NCI-H187 treated with DMSO at 0.1 percent for 48 hours (cell line): ENCODE measurements around the gene CUBN.

Experiments used
- DNase-seq: peaks from one replicate; lab custom pipeline; 2025; lab: John Stamatoyannopoulos, UW

The CUBN gene

DNA sequence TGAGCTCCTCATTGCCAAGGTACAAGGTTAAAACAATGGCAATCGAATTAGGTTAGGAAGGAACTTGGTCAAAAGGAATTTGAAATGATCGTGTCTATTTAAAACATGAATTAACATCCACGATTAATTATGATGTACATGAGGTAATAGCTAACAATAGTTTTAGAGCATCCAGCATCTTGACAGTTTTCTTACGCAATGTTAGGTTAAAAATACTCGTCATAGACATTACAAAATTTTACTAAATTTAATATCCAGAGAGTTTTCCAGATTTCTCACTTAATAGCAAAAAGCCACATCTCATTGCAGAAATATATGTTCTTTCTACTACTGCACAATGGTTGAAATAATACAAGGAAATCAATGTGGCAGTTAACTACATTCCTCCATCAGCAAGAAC, 22.6 kb downstream of the CUBN start:
- no peak for DNase-seq

DNA sequence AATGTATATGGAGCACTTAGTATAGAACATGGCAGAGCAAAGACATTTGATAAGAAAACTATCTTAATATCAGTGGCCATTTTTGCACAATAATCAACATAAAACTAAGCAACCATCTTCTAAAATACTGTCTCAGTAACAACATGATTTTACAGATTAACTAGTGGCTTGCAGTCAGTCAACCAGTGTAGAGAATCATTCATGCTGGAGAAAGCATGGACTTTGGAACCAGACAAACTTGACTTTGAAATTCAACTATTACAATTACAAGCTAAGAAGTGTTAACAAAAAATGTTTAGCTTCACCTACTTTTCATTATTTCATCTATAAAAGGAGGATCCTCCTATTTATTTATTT, 27.7 kb downstream of the CUBN start:
- no peak for DNase-seq

DNA sequence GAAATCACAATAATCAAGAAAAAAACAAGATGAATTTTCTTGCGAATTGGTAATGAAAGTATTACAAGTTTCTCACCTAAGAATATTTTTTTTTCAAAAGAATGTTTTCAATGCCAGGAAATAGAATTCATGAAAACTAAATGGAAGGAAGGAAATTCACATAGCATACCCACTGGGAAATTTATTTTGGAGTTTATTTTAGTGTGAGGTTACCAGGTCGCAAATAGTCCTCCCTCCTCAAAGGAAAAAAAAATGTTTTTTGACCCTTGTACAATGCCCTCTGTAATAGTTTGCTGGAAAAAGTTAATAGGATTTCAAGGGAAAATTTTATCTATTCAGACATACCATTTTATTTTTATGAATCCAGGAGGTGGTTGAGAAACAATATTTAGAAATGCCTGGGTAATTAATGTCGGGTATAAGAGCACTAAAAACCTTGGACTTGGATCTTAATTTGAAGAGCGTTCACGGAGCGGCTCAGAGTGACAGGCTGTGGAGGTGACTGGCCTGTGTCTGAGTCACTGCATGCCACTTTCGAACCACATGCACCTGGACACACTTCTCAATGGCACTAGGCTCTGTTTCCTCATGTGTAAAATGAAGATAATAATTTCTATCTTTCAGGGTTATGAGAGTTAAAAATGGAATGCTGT, 28.2 kb downstream of the CUBN start:
- DNase-seq, result no peak

DNA sequence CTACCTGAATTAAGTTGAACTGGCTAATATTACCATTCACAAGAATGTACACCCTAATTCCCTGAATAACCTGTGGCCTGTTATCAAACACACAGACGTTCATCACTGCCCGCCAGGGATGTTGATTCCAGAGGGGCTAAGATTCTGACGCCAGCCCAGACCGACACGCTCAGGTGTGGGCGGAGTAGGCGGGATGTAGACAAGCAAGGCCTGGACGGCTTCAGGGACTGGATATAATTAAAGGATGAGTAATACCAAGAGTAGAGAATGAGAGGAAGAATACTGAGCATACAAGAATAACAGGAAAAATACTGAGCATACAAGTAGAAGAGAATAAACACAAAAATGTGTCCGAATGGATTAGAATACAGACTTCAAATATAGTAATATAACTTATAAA, 29.0 kb downstream of the CUBN start:
- no peak for DNase-seq

DNA sequence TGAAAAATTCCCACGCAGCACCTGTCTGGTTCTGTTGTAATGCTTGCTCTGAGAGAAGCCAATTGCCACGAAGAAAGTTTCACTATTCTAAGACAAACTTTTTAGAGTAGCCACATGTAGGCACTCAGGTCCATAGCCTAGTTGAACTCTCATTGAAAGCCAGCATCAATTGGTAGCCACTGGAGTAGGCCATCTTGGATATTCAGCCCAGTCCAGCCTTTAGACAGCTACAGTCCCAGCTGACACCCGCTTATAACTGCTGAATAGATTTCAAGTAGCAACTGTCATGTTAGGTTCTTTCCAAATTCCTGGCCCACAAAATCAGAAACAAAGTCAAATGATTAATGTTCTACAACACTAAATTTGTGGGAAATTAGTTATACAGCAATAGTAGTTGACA, 31.6 kb downstream of the CUBN start:
- no peak for DNase-seq

DNA sequence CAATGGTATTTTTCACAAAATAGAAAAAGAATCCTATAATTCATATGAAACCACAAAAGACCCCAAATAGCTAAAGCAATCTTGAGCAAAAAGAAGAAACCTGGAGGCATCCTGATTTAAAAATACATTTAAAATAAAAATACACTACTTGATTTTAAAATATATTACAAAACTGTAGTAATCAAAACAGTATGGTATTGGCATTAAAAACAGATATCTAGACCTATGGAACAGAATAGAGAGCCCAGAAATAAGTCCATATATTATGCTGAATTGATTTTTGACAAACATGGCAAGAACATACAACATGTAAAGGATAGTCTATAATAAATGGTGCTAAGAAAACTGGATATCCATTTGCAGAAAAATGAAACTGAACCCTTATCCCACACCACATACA, 34.8 kb downstream of the CUBN start:
- no peak for DNase-seq

DNA sequence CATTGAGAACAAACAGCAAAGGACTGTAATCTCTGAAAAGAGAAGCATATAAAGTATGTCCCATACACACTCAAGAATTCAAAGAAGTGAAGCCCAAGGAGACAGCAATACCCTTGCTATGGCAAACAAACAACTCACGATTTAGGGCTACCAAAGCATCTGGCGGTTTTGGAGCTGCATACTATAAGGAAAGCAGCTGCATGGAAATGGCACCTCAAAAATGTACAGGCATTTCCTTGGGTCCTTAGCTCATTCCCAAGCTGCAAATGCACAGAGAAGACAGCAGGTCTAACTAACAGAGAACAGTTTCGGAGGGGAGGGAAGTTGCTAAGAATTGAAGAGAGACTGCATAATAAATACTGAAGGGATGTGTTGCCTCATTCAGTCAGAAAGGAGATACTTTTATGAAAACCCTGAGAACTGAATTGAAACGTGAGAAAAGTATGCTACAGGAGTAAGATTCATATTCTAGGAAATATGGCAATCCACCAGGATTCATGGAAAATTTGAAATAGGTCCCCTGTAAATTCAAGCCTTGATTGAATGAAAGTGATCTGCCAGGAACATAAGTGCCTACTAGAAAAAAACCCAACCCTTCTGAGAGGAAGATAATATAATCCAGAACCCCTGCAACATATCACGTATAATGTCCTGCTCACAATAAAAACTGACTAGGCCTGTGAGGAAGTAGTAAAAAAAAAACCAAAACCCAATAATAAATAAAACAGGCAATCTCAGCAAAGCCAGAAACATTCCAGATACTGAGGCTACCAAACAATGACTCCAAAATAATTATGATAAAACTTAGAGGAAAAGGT, 36.4 kb downstream of the CUBN start:
- no peak for DNase-seq

DNA sequence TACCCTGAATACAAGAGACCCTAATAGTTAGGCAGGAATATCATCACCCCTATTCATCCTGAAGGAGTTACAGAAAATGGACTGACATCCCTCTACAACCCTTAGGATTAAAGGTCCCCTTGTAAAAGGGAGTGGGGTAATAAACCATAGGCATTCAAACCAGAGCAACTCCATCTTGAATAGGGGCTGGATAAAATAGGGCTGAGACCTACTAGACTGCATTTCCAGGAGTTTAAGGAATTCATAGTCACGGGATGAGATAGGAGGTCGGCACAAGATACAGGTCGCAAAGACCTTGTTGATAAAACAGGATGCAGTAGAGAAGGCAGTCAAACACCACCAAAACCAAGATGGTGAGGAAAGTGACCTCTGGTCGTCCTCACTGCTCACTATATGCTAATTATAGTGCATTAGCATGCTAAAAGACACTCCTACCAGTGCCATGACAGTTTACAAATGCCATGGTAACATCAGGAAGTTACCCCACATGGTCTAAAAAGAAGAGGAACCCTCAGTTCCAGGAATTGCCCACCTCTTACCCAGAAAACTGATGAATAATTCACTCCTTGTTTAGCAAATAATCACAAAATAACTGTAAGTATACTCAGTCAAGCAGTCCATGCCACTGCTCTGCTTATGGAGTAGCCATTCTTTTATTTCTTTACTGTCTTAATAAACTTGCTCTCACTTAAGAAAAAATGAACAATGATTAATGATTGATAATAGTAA, 37.2 kb downstream of the CUBN start:
- DNase-seq, result no peak

DNA sequence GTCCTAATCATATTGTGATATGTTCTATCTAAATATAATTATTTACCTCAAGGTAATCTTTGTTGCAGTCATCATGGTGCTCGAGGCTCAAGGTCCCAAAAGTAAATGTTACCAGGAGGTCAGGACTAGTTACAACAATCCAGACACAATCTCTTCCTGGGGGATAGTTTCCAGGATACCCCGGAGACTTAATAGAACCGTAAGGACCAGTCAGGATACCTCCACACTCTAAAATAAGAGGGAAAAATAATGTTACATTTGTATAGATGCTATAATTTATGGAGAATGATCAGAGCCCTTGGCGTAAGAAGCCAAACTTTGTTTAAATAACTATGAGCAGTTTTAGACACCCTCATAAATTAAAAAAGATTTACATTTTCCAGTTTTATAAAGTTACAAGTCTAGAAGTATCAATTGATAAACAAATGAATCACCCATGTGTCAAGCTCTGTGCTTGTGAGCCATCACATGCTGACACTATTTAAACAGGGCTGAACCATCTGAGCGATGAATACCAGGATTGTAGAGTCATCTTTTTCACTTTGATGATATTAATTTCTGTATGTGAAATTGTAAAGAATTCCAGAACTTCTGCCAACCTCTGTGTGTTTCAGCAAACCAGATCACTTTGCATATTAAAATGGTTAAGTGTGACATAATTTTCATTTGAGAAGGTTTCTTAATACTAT, 41.3 kb downstream of the CUBN start:
- DNase-seq, result no peak

DNA sequence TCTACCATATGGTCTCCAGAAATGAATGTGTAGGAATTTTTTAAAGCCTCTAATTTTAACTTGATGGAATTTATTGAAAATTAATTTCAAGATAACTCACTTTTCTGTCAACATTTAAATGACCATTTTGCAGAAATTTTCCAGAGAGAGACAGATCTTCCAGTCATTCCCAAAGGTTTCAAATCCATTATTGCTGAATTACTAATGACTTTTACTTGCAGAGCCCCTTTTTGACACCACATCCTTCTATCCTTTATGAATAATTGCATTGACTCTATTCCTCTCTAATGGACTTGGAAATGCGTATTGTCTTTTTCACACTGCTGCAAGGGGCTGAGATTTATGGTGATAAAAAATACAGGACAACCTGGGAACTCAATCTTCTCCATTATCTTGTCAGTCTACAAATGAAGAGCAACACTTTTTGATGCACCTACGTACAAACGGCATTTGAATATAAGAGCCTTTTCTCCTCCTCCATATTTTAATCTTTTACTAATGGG, 42.7 kb downstream of the CUBN start:
- DNase-seq, result no peak

DNA sequence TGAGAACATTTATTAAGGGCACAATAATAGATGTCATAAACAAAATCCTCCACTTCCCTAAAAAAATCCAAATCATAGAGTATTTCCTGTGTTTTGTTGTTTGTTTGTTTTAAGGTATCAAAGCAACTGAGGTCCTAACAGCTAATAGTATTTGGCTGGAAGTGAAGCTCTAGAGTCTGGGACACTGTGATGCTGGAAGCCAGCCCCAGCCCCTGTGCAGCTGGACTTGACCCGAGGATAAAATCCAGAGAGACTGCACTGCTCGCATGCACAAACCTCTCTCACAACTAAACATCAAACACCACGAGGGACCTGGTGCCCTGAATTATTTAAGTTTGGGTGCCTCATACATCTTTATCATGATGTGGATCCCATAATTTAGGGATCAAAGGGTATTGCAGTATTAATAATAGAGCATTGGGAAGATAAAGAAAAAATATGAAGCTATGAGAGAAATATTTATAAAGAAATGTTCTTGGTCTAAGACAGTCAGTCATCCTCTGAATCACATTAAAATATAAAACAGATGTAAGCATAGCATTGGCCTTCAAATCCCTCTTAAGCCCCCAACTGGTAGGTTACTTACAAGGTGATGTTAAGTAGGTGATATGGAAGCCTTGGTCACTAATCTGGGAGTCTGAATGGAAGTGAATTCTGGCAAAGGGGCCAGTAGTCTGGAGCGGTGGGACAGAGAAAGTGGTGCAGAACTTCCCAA, 44.4 kb downstream of the CUBN start:
- no peak for DNase-seq

DNA sequence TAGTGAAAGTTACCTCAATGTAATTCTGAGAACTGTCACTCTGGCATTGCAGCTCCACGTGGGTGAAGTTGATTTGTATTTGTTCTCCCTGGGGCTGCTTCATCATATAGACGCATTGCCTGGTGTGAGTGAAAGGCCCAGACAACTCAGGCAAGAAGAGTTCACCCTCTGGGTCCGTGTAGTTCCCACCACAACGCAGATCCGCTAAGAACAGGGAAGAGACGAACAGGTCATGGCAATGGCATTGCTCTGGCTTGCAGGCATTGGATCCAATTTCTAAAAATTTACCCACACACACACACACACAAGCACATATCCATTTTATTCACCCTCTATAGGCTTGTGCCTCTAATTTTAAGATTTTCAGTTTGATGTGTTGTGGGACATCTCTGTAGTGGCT, 45.4 kb downstream of the CUBN start:
- DNase-seq, result no peak

DNA sequence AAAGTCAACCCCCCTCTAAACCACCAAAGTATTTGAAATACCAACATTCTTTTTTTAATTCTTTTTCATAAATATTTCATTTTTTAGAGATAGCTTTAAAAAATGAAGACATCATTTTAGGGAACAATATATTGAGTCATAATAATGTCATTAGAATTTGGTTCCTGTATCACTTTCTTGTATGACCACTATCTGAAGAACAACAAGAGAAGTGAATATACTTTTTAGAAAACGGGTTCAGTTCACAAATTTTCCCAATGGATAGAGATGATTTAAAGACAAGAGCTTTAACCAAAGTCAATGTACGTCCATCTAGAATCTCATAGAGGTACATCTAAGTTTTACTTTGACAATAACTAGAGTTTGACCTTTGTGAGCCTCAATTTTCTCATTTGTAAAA, 48.2 kb downstream of the CUBN start:
- DNase-seq, result no peak

DNA sequence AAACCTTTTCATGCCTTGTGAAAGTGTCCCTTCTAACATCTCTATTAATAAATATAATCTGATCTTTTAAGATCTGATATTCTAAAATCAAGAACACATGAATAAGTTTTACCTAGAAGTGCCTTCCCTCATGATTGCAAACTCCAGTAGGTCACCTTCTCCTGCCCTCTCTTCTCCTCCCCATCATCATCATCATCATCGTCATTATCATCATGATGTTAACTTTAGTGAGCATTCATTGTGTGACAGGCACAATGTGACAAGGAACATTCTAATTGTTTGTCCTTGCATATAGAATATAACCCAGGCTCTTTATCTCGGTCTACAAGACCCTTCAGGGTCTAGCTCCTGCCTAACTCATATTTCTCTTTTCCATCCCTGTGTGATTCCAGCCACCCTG, 51.7 kb downstream of the CUBN start:
- DNase-seq, result no peak

DNA sequence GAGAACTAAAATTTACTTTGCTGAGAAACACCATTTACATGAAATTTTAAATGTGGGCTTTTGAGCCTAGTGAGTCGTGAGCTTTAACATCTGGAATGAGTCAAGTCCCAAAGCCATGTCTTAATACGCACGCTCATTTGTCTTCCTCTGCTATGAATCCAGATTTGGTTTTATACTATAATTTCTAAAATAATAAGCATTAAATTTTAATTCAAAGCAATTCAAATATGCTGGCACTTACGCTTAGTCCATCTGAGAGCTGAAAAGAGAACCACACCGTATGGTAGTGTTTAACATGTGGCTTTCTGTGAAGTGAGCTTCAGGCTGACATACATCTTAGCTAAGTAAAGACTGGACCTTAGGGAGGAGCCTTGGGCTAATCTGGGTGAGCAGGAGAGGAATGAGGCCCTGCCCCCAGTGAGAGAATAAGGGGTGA, 52.2 kb downstream of the CUBN start:
- no peak for DNase-seq

DNA sequence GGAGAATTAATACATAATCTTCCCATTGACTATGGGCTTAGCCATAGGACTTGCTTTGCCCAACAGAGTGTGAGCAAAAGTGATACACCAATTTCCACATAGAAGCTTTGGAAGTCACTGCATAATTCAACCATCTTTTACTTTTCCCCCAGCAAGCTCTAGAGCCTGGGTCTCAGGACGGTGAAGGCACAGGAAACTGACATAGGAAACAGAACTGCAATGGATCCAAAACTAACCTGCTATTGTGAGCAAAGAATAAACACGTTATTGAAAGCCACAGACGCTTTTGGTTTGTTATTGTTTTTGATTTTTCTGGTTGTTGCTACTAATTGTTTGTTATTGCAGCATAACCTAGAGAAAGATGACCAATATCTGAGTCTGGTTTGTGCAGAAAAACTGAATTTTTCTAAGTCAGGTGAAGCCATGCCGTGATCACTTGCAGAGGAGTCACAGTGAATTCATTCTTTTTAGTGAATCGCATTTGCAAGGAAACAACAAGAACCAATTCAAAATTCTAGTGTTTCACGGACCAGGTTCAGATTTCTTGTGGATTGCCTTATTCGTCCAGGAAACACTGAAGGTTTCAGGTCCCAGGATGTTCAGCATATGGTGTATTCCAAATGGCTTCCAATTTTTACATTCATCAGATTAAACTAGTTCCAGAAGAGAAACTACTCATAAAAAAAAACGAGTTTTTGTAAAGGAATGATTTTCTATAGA, 52.8 kb downstream of the CUBN start:
- DNase-seq, result no peak

DNA sequence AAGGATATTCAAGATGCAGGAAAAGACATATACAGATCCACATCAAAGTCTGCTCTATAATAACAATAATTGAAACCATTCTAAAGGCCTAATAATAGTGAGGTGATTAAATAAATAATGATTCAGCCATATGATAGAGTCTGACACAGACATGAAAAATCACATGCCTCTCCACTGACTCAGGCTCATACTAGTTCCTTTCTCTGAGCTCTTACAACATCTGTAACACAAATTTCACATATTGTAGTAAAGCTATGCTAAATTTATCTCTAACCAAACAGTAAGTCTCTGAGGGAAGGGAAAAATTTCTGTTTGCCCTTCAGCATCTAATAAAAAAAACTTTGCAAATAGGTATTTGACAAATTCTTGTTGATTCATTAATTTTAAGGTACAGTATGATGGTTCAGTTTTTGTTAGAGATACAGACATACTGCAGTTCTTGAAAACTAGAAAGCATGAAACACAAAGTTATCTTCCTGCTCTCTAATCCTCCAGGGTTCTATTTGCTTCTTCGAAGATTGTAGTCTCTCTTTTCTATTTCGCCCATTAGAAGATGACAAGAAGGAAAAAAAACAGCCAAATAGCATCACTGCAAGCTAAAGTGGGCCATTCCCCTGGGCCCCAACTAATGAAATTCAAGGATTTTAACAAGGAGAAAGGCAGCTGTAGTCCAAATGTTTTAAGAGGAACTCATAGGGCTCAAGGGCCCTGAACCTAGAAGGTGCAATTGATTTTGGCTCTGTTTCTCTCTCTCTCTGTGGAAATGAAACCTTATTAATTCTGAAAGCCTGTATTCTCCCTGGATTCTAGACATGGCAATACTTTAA, 53.9 kb downstream of the CUBN start:
- DNase-seq, result no peak

DNA sequence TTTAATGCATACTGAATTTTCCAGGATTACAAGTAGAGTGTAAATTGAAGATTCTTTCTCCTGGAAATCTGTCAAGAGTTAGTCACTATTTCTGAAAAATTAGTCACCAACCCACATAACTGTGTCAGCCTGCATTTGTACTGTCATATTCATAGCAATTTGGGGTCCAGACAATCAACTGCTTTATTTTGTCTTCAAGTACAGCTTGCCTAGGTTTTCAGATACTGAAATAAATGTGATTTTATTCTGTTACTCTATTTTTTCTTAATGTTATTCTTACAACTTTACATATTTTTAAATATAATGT, 55.1 kb downstream of the CUBN start:
- no peak for DNase-seq

DNA sequence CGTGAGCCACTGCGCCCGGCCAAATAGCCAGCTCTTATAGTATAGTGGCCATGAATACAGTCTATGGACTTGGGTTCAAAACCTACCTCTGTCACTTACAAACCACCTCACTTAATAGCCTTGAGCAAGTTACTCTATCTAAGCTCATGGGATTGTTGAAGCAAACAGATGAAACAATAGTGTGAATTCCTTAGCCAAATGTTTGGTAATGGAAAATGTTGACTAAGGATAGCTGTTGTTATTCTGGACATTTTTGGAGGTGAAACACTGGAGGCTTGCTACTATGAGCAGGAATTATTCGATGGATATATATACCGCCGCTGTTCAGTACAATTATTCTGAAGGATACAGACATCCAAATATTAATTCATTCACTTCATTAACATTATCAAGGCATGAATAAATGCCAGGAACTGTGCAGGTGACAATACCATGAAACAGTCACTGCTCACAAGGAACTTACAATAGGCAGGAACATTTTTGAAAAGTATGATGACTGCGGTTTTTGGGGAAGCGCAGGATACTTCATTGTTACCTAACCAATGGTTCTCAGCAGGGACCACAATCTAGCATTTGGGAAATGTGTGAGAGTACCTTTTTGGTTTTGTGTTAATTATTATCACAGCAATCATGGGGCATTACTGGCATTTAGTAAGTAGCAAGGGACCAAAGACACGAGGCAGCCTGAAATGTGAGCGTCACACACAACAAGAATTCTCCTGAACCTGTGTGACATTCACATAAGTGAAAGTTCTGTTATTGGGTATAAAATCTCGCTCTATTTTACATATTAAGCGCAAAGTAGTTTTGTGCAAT, 55.7 kb downstream of the CUBN start:
- DNase-seq, result no peak

DNA sequence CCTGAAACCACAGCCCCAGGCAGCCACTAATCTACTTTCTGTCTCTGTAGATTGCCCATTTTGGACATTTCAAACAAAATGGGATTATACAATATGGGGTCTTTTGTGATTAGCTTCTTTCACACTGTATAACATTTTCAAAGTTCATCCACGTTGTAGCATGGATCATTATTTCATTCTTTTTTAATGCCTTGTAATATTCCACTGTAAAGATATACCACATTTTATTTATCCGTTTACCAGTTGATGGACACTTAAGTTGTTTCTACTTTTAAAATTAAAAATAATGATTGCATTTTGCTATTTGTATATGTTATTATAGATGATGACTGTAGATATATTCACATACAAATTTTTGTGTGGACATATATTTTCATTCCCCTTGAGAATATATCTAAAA, 60.7 kb downstream of the CUBN start:
- DNase-seq, result no peak
